Neural cell (in vitro differentiated cells): Measurements from ENCODE around the gene PRIMA1.

Experiments used
- CTCF ChIP-seq: fragments of 450-650 bp; IDR thresholded peaks from 2 replicates; pipeline ENCODE4 v1.5.1; 2014; ENCODE audit warnings: antibody characterized with exemption, mild to moderate bottlenecking, moderate library complexity; ENCODE audit not compliant: poor library complexity, severe bottlenecking
- EP300 ChIP-seq: fragments of 450-650 bp; conservative IDR thresholded peaks from 2 replicates; pipeline ENCODE4 v1.6.1; 2014; ENCODE audit warnings: antibody characterized with exemption, mild to moderate bottlenecking, moderate library complexity; ENCODE audit not compliant: poor library complexity, severe bottlenecking
- EZH2 ChIP-seq: fragments of 200-600, 300-800 bp; shearing (Covaris generic), sonication (generic); IDR thresholded peaks from 2 replicates; pipeline ENCODE4 v1.6.1; 2014; ENCODE audit warnings: antibody characterized with exemption, low read length, borderline replicate concordance, mild to moderate bottlenecking; ENCODE audit not compliant: insufficient read depth, poor library complexity, severe bottlenecking
- MXI1 ChIP-seq: fragments of 450-650 bp; conservative IDR thresholded peaks from 2 replicates; pipeline ENCODE4 v1.6.1; 2014; ENCODE audit warnings: antibody characterized with exemption, mild to moderate bottlenecking; ENCODE audit not compliant: poor library complexity, severe bottlenecking
- POLR2AphosphoS5 ChIP-seq: IDR thresholded peaks from 2 replicates; pipeline ENCODE4 v1.6.1; 2012
- RAD21 ChIP-seq: fragments of 450-650 bp; conservative IDR thresholded peaks from 2 replicates; pipeline ENCODE4 v1.6.1; 2014; ENCODE audit warnings: antibody characterized with exemption, mild to moderate bottlenecking, moderate library complexity
- SMC3 ChIP-seq: fragments of 450-650 bp; conservative IDR thresholded peaks from 2 replicates; pipeline ENCODE4 v1.6.1; 2014; ENCODE audit warnings: antibody characterized with exemption, mild to moderate bottlenecking, moderate library complexity; ENCODE audit not compliant: poor library complexity
- TAF1 ChIP-seq: IDR thresholded peaks from 2 replicates; pipeline ENCODE4 v1.6.1; 2012; ENCODE audit warnings: low read depth
- TF ChIP-seq, protein P1 (sequence below): IDR thresholded peaks from 2 replicates; pipeline ENCODE4 v1.6.1; 2012; ENCODE audit warnings: borderline replicate concordance

DNA sequence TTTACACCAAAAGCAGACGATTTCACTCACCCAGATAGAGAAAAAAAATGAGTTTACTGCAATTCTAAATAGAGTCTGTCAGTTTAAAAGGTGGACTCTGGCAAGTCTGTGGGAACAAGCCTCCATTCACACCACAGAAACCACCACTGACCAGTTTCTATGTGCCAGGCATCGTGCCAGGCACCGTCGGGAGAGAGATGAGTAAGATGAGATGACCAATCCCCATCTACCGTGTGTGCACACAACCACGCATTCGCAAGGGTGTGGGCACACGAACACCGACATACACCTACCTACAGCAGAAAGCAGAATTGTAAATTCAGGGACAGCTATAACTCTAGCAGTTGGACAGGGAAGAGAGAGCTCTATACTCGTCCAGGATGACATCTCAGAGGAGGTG, 58.3 kb downstream of the PRIMA1 start:
- TF ChIP-seq MXI1 (no peak), POLR2AphosphoS5 (no peak), CTCF (no peak), EZH2 (no peak), EP300 (no peak), TAF1 (no peak), SMC3 (no peak), RAD21 (no peak)
- TF ChIP-seq, protein P1, sequence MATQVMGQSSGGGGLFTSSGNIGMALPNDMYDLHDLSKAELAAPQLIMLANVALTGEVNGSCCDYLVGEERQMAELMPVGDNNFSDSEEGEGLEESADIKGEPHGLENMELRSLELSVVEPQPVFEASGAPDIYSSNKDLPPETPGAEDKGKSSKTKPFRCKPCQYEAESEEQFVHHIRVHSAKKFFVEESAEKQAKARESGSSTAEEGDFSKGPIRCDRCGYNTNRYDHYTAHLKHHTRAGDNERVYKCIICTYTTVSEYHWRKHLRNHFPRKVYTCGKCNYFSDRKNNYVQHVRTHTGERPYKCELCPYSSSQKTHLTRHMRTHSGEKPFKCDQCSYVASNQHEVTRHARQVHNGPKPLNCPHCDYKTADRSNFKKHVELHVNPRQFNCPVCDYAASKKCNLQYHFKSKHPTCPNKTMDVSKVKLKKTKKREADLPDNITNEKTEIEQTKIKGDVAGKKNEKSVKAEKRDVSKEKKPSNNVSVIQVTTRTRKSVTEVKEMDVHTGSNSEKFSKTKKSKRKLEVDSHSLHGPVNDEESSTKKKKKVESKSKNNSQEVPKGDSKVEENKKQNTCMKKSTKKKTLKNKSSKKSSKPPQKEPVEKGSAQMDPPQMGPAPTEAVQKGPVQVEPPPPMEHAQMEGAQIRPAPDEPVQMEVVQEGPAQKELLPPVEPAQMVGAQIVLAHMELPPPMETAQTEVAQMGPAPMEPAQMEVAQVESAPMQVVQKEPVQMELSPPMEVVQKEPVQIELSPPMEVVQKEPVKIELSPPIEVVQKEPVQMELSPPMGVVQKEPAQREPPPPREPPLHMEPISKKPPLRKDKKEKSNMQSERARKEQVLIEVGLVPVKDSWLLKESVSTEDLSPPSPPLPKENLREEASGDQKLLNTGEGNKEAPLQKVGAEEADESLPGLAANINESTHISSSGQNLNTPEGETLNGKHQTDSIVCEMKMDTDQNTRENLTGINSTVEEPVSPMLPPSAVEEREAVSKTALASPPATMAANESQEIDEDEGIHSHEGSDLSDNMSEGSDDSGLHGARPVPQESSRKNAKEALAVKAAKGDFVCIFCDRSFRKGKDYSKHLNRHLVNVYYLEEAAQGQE = no peak
